GM21529 (cell line): ENCODE data around the gene MUC4.
"Not testable (repeated sequence)": the region's sequence is repeated elsewhere in the genome, so short reads cannot be mapped to it uniquely, and the experiment has no call there.

Source experiments
- ATAC-seq: cut with Tn5 transposase; IDR thresholded peaks from one replicate; pipeline ENCODE4 v1.9.1; 2021; ENCODE audit not compliant: unreplicated experiment

The MUC4 gene

GRCh38 chr3:195835791-195836190 is 24.1 kb upstream of the MUC4 start:
- ATAC-seq = no peak

GRCh38 chr3:195834675-195835583 is 23.2 kb upstream of the MUC4 start:
- no peak for ATAC-seq

- ATAC-seq = no peak
Measured at GRCh38 chr3:195829897-195830254, 18.1 kb upstream of the MUC4 start.

GRCh38 chr3:195828762-195829161 is 17.0 kb upstream of the MUC4 start:
- ATAC-seq = no peak

- no peak for ATAC-seq
Measured at GRCh38 chr3:195825857-195826804, 14.4 kb upstream of the MUC4 start.

GRCh38 chr3:195825191-195825588 is 13.5 kb upstream of the MUC4 start:
- no peak for ATAC-seq

GRCh38 chr3:195824425-195825190 is 12.9 kb upstream of the MUC4 start:
- not testable (repeated sequence) for ATAC-seq

GRCh38 chr3:195823999-195824398 is 12.3 kb upstream of the MUC4 start:
- no peak for ATAC-seq

GRCh38 chr3:195823280-195823679 is 11.6 kb upstream of the MUC4 start:
- ATAC-seq = no peak

GRCh38 chr3:195822131-195822696 is 10.5 kb upstream of the MUC4 start:
- no peak for ATAC-seq

GRCh38 chr3:195821403-195822130 is 9.8 kb upstream of the MUC4 start:
- ATAC-seq = no peak

- no peak for ATAC-seq
Measured at GRCh38 chr3:195820901-195821300, 9.2 kb upstream of the MUC4 start.

GRCh38 chr3:195820186-195820585 is 8.5 kb upstream of the MUC4 start:
- no peak for ATAC-seq

- ATAC-seq = no peak
Measured at GRCh38 chr3:195818301-195818700, 6.6 kb upstream of the MUC4 start.

GRCh38 chr3:195817578-195818135 is 5.9 kb upstream of the MUC4 start:
- ATAC-seq = no peak

- not testable (repeated sequence) for ATAC-seq
Measured at GRCh38 chr3:195816276-195816913, 4.7 kb upstream of the MUC4 start.

GRCh38 chr3:195815169-195815771 is 3.5 kb upstream of the MUC4 start:
- ATAC-seq = no peak

GRCh38 chr3:195813916-195814640 is 2.3 kb upstream of the MUC4 start:
- ATAC-seq = no peak
